Hepatocyte (in vitro differentiated cells): ENCODE measurements around the gene POLR2M. TPM values are rescaled to one million over a fixed set of nuclear protein-coding genes. Genes with fewer than 3 reads are reported as not detected.

ENCODE experiments used
- DNase-seq: peaks from one replicate; pipeline ENCODE4 v3.0.0-alpha.2; 2016; ENCODE audit warnings: low spot score
- H2AFZ ChIP-seq: fragments of 200-600 bp; sonication (generic); 2 replicates; pipeline ENCODE4 v1.6.0; 2016; ENCODE audit warnings: antibody characterized with exemption, mild to moderate bottlenecking
- H3K27ac ChIP-seq: fragments of 200-600 bp; sonication (generic); 2 replicates; pipeline ENCODE4 v1.5.1; 2016; ENCODE audit warnings: mild to moderate bottlenecking
- H3K27me3 ChIP-seq: fragments of 200-600 bp; sonication (generic); 2 replicates; pipeline ENCODE4 v1.6.1; 2016
- H3K36me3 ChIP-seq: fragments of 200-600 bp; sonication (generic); replicated peaks from 2 replicates; pipeline ENCODE4 v1.5.1; 2016; ENCODE audit warnings: low read depth; ENCODE audit not compliant: insufficient read depth
- H3K4me1 ChIP-seq: fragments of 200-600 bp; sonication (generic); 2 replicates; pipeline ENCODE4 v1.5.1; 2016; ENCODE audit warnings: mild to moderate bottlenecking, moderate library complexity; ENCODE audit not compliant: insufficient read depth
- H3K4me2 ChIP-seq: fragments of 200-600 bp; sonication (generic); 2 replicates; pipeline ENCODE4 v1.6.0; 2016
- H3K4me3 ChIP-seq: fragments of 200-600 bp; sonication (generic); 2 replicates; pipeline ENCODE4 v1.5.1; 2016; ENCODE audit warnings: mild to moderate bottlenecking
- H3K79me2 ChIP-seq: fragments of 200-600 bp; sonication (generic); 2 replicates; pipeline ENCODE4 v1.6.0; 2017; ENCODE audit warnings: mild to moderate bottlenecking
- H3K9me2 ChIP-seq: fragments of 200-600 bp; sonication (generic); replicated peaks from 2 replicates; pipeline ENCODE4 v1.6.0; 2017; ENCODE audit warnings: mild to moderate bottlenecking; ENCODE audit not compliant: insufficient read depth
- H3K9me3 ChIP-seq: fragments of 200-600 bp; sonication (generic); 2 replicates; pipeline ENCODE4 v1.5.1; 2016; ENCODE audit warnings: low read depth, mild to moderate bottlenecking
- H4K20me1 ChIP-seq: fragments of 200-600 bp; sonication (generic); 2 replicates; pipeline ENCODE4 v1.6.0; 2016; ENCODE audit warnings: mild to moderate bottlenecking; ENCODE audit not compliant: insufficient read depth, poor library complexity, severe bottlenecking
- EZH2 ChIP-seq: fragments of 200-600 bp; sonication (generic); IDR thresholded peaks from 2 replicates; pipeline ENCODE4 v1.6.1; 2016; ENCODE audit warnings: antibody characterized with exemption, mild to moderate bottlenecking, borderline replicate concordance
- EZH2phosphoT487 ChIP-seq: fragments of 200-600 bp; sonication (generic); IDR thresholded peaks from one replicate; pipeline ENCODE4 v1.6.1; 2018; ENCODE audit warnings: antibody characterized with exemption, mild to moderate bottlenecking, low read depth, moderate library complexity; ENCODE audit not compliant: unreplicated experiment, severe bottlenecking
- WGBS: methylation state at CpG from one replicate; pipeline ENCODE4 v1.1.6; 2016; ENCODE audit warnings: low lambda C conversion rate; ENCODE audit errors: missing lambda C conversion rate; 5-methylcytosine and 5-hydroxymethylcytosine counted together
- polyA plus RNA-seq: library from polyadenylated mRNA; unstranded; fragments of >200 nt; fragmentation: Nextera tagmentation; extraction: Ambion mirVana; gene quantifications from 2 replicates; pipeline ENCODE4 v1.2.1, GENCODE V29; 2016
- total RNA-seq: library from RNA; depleted of rRNA; stranded (reverse); fragments of >200 nt; gene quantifications from 2 replicates; pipeline ENCODE4 v1.2.3, GENCODE V29; 2014
- TF ChIP-seq, protein P1 (sequence below): fragments of 200-600 bp; sonication (generic); IDR thresholded peaks from 2 replicates; pipeline ENCODE4 v1.5.1; 2016; ENCODE audit warnings: antibody characterized with exemption, mild to moderate bottlenecking; ENCODE audit not compliant: poor library complexity

Gene POLR2M
- total and polyA plus RNA-seq, 2 experiments from 2014 or later = 27.0 to 145 TPM

- 95% methylated on average over 9 of the region's 9 CpGs for WGBS
- Histone ChIP-seq H3K36me3 (no peaks in the 10 kb centered on the region), H3K27me3 (no peaks in the 10 kb centered on the region), H4K20me1 (no peaks in the 10 kb centered on the region), H3K4me3 (no peak overlapping the region), H3K9me2 (no peaks in the 10 kb centered on the region), H3K4me1 (peaks cover 5% of the 10 kb centered on the region), H3K9me3 (no peaks in the 10 kb centered on the region), H3K4me2 (no peak overlapping the region), H2AFZ (no peak overlapping the region), H3K79me2 (no peaks in the 10 kb centered on the region), H3K27ac (no peak overlapping the region)
- TF ChIP-seq EZH2 (no peak), EZH2phosphoT487 (no peak)
- TF ChIP-seq, protein P1, sequence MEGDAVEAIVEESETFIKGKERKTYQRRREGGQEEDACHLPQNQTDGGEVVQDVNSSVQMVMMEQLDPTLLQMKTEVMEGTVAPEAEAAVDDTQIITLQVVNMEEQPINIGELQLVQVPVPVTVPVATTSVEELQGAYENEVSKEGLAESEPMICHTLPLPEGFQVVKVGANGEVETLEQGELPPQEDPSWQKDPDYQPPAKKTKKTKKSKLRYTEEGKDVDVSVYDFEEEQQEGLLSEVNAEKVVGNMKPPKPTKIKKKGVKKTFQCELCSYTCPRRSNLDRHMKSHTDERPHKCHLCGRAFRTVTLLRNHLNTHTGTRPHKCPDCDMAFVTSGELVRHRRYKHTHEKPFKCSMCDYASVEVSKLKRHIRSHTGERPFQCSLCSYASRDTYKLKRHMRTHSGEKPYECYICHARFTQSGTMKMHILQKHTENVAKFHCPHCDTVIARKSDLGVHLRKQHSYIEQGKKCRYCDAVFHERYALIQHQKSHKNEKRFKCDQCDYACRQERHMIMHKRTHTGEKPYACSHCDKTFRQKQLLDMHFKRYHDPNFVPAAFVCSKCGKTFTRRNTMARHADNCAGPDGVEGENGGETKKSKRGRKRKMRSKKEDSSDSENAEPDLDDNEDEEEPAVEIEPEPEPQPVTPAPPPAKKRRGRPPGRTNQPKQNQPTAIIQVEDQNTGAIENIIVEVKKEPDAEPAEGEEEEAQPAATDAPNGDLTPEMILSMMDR = no peak
- DNase-seq = no peak
Observed at GRCh38 chr15:57752840-57753239, 46.3 kb downstream of the POLR2M start.

DNA sequence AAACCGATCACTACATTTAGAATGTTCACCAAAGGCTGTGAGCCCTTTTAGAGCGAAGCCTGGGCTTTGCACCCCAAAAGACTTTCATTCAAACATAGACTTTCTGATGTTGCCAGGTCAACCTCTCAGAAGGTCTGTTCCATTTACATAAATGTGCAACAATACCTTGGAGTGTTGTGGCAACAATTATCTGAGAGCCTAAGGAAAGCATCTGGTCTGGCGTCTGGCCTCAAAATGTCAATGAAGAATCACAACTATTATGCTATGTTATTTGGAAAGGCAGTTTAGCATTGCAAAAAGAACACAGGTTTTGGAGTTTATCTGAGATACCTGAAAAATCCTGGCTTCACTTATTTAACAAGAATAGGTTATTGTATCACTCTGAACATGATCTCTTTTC lies 50.0 kb downstream of the POLR2M start:
- H3K9me3 ChIP-seq = no peaks in the 10 kb centered on the region
- no peaks in the 10 kb centered on the region for H3K4me1 ChIP-seq
- no peak for DNase-seq
- no peak overlapping the region for H3K4me2 ChIP-seq
- no peak overlapping the region for H2AFZ ChIP-seq
- H3K4me3 ChIP-seq = no peak overlapping the region
- H3K27me3 ChIP-seq = no peaks in the 10 kb centered on the region
- no peaks in the 10 kb centered on the region for H3K9me2 ChIP-seq
- H4K20me1 ChIP-seq = no peaks in the 10 kb centered on the region
- no peak overlapping the region for H3K27ac ChIP-seq
- TF ChIP-seq, protein P1 = no peak
- no peak for TF ChIP-seq EZH2phosphoT487
- no peak for TF ChIP-seq EZH2
- H3K36me3 ChIP-seq = no peaks in the 10 kb centered on the region
- no peaks in the 10 kb centered on the region for H3K79me2 ChIP-seq
- WGBS = 90% methylated on average over 3 of the region's 3 CpGs

- H3K27me3 ChIP-seq = no peaks in the 10 kb centered on the region
- H3K36me3 ChIP-seq = no peaks in the 10 kb centered on the region
- TF ChIP-seq EZH2 (no peak), EZH2phosphoT487 (no peak)
- TF ChIP-seq, protein P1 = no peak
- no peaks in the 10 kb centered on the region for H3K79me2 ChIP-seq
- H3K4me1 ChIP-seq = peaks cover 3% of the 10 kb centered on the region
- no peak overlapping the region for H3K4me3 ChIP-seq
- no peak for DNase-seq
- H3K9me3 ChIP-seq = no peaks in the 10 kb centered on the region
- no peak overlapping the region for H3K27ac ChIP-seq
- WGBS = 81% methylated on average over 3 of the region's 3 CpGs
- H3K4me2 ChIP-seq = no peak overlapping the region
- H3K9me2 ChIP-seq = no peaks in the 10 kb centered on the region
- no peak overlapping the region for H2AFZ ChIP-seq
- no peaks in the 10 kb centered on the region for H4K20me1 ChIP-seq
Observed at GRCh38 chr15:57758560-57758959, 52.0 kb downstream of the POLR2M start.

DNA sequence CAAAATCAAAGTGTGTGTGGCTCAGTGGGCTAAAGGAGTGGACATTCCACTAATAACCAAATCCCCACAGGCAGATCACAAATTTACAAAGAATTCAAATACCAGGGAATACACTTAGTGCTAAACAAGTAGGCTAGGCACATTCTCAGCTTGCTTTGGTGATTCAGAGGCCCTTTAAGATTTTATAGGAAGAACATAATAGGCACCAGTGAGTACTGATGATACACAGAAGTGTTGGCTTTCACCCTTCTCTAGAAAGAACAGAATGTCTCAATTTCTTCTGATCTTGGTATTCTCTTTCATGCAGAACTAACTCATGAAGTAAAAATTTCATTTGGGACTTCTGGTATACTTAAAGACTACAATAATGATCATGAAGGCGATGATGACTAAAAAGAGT lies 55.0 kb downstream of the POLR2M start:
- Histone ChIP-seq H3K9me2 (no peaks in the 10 kb centered on the region), H3K9me3 (no peaks in the 10 kb centered on the region), H2AFZ (no peak overlapping the region), H3K4me1 (peaks cover 3% of the 10 kb centered on the region), H3K79me2 (no peaks in the 10 kb centered on the region), H3K27me3 (no peaks in the 10 kb centered on the region), H3K4me2 (no peak overlapping the region), H3K27ac (peak overlapping the region; percentile 15), H3K36me3 (no peaks in the 10 kb centered on the region), H4K20me1 (no peaks in the 10 kb centered on the region), H3K4me3 (no peak overlapping the region)
- no peak for DNase-seq
- TF ChIP-seq, protein P1 = no peak
- TF ChIP-seq EZH2 = no peak
- 87% methylated on average over 1 of the region's 1 CpG for WGBS
